Measurements from ENCODE around the gene IRX4. TPM values are rescaled to one million over a fixed set of nuclear protein-coding genes. Genes with fewer than 3 reads are reported as not detected.

Gene IRX4
- total and polyA plus RNA-seq, 7 donors = 0.05 to 0.65 (median 0.48) TPM; not detected in 4

DNA sequence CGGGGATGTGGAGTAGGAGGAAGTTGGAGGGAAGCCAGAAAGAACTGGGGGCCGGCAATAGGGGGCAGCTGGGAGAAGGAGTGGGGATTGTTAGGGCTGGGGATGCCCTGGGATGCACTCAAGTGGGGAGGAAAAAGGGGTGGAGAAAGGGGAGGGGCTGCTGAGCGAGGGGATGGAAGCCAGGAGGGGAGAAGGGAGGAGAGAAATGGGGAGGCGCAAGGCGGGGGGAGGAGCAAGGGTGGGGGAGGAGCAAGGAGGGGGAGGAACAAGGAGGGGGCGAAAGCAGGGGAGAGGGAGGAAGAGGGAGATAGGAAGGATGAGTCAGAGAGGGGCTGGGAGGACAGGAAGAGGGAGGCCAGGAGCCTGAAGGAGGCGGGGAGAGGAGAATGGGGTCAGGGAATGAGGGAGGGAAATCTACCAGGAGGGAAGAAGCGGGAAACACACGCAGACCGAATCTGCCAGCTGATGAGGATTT, 1.6 kb downstream of the IRX4 start:
- 6 to 32% (median 24%) methylated on average over 10 of the region's 10 CpGs for WGBS, 3 donors
- DNase-seq (no peak), ATAC-seq (no peak)
- Histone ChIP-seq H3K27ac (no peak overlapping the region), H3K4me1 (peaks cover 5% of the 10 kb centered on the region), H3K27me3 (ENCODE audit: insufficient read depth in 3 of 3, low read length in 2 of 3) (peaks cover 0 to 96% (median 48%) of the 10 kb centered on the region in 3 donors), H3K4me3 (no peak overlapping the region), H3K36me3 (ENCODE audit: insufficient read depth in 1 of 2, low read depth in 1 of 2) (no peaks in the 10 kb centered on the region), H3K9me3 (no peaks in the 10 kb centered on the region)
- intact Hi-C loops (cut with DNase I) = no loop called here
- TF ChIP-seq, protein P1, sequence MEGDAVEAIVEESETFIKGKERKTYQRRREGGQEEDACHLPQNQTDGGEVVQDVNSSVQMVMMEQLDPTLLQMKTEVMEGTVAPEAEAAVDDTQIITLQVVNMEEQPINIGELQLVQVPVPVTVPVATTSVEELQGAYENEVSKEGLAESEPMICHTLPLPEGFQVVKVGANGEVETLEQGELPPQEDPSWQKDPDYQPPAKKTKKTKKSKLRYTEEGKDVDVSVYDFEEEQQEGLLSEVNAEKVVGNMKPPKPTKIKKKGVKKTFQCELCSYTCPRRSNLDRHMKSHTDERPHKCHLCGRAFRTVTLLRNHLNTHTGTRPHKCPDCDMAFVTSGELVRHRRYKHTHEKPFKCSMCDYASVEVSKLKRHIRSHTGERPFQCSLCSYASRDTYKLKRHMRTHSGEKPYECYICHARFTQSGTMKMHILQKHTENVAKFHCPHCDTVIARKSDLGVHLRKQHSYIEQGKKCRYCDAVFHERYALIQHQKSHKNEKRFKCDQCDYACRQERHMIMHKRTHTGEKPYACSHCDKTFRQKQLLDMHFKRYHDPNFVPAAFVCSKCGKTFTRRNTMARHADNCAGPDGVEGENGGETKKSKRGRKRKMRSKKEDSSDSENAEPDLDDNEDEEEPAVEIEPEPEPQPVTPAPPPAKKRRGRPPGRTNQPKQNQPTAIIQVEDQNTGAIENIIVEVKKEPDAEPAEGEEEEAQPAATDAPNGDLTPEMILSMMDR (IDR thresholded peaks at IDR 0.05) = no peak

DNA sequence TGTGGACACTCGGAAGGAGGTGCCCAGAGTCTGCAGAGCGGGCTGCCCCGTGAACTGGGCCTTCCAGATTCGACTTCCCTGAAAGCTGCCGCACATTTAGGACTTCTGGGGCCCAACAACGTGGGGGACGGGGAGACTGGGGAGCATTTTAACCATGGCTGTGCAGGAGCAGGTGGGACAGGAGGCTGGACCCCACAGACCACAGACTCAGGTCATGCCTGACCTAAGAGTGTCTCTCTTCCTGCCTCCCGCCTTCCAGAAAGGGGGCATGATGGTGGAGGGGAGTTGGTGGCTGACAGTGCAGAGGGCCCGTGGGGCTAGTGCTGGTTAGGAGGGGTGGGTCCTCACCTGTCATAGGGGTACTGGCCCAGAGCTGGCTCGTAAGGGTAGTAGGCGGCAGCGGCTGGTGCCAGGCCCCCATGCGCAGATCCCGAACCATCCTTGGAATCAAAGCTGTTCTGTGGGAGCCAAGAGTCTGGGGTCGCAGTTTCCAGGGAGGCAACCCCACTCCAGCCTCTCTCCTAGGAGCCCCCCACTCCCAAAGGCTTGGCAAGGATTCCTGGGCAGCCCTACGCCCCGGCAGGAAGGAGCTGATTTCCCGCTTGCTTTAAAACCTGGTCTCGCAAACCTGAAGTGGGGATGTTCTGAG, 2.2 kb downstream of the IRX4 start:
- intact Hi-C loops (cut with DNase I) = no loop called here

DNA sequence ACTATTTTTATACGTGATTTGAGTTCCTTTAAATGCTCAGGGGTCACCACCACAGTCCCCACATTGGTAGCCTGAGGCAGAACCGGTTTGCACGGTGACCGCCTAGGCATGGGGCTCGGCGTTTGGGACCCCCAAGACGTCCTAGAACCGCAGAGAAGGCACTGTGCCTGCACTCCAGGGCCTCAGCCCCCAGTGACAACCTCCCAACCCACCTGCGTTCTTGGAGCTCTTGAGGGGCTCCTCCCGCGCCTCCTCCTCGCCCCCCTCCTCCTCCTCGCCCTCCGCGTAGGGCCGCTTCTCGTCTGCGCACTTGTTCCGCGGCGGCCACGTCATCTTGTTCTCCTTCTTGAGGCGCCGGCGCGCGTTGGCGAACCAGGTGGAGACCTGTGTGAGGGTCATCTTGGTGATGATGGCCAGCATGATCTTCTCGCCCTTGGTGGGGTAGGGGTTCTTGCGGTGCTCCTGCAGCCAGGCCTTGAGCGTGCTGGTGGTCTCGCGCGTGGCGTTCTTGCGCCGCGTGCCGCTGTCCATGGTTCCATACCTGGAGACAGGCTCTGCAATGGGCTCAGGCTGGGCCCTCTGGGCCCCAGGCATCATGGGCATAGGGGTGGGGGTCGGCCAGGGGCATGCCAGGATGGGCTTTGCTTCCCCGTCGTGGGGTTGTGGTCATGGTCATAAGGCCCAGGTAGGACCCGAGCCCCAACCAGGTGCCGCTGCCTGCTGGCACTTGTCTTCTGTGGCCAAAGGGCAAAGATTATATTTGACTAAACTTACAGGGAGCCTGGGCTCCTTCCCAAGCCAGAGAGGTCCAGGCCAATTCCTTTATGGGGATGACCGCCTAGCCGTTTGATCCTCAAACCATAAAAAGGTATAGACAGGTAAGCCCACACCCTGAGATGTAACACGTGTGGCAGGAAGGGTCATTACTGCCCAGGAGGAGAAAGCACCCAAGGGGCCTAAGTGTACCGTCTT, 3.1 kb downstream of the IRX4 start:
- H3K27ac ChIP-seq = no peak overlapping the region
- 27 to 45% (median 44%) methylated on average over 48 of the region's 48 CpGs for WGBS, 3 donors
- peaks cover 0 to 96% (median 43%) of the 10 kb centered on the region in 3 donors for H3K27me3 ChIP-seq (ENCODE audit: insufficient read depth in 3 of 3, low read length in 2 of 3)
- H3K36me3 ChIP-seq (ENCODE audit: insufficient read depth in 1 of 2, low read depth in 1 of 2) = no peaks in the 10 kb centered on the region
- no peaks in the 10 kb centered on the region for H3K9me3 ChIP-seq
- ATAC-seq (no peak), DNase-seq (no peak)
- TF ChIP-seq, protein P1 (IDR thresholded peaks at IDR 0.05) = no peak
- intact Hi-C loops (cut with DNase I) = no loop called here
- peaks cover 5% of the 10 kb centered on the region for H3K4me1 ChIP-seq
- no peak overlapping the region for H3K4me3 ChIP-seq

More for the DNA sequence above, 2.2 kb downstream of the IRX4 start:
- Histone ChIP-seq H3K36me3 (ENCODE audit: insufficient read depth in 1 of 2, low read depth in 1 of 2) (no peaks in the 10 kb centered on the region), H3K4me3 (no peak overlapping the region), H3K27ac (no peak overlapping the region), H3K27me3 (ENCODE audit: insufficient read depth in 3 of 3, low read length in 2 of 3) (peaks cover 0 to 96% (median 46%) of the 10 kb centered on the region in 3 donors), H3K4me1 (peaks cover 5% of the 10 kb centered on the region), H3K9me3 (no peaks in the 10 kb centered on the region)
- 30 to 53% (median 51%) methylated on average over 17 to 19 of the region's 19 CpGs for WGBS, 3 donors
- TF ChIP-seq, protein P1 (IDR thresholded peaks at IDR 0.05) = no peak
- ATAC-seq (no peak), DNase-seq (no peak)

DNA sequence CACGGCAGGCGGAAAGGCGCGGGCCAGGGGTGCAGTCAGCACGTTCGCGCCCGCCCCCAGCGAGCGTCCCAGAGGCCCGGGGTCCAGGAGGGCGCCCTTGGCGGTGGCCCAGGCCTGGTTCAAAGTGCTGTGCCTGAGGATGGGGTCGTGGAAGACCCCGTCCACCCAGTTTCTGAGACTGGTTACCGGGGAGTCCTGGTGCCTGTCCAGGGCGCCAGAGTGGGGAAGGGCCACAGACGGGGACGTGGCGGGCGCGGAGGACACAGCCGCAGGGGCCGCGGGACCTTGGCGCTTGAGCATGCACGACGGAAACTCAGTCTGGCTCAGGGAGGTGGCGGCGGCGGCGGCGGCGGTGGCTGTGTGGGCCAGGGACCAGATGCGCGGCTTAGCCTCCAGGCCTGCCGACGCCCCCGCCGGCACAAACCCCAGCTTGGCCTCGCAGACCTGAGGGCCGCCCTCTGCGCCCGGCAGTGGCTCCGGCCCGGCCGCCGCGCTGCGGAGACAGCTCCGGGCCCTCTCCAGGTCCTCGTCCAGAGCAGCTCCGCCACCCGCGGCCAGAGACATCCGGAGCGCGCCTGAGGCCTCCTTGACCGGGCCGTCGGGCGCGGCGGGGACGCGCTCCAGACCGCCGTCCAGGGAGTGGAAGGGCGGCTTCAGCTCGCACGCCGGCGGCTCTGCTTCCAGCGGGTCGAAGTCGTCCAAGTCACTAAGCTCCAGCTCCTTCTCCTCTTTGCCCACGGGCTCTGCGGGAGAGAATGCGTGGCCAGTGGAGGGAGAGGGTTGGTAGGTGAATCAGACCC, 4.5 kb downstream of the IRX4 start:
- H3K27me3 ChIP-seq (ENCODE audit: insufficient read depth in 3 of 3, low read length in 2 of 3) = peaks cover 0 to 92% (median 37%) of the 10 kb centered on the region in 3 donors
- H3K27ac ChIP-seq = no peak overlapping the region
- DNase-seq = no peak
- H3K4me3 ChIP-seq = no peak overlapping the region
- WGBS, 3 donors = 19 to 43% (median 33%) methylated on average over 43 to 79 of the region's 79 CpGs
- TF ChIP-seq, protein P1 (IDR thresholded peaks at IDR 0.05) = no peak
- H3K36me3 ChIP-seq (ENCODE audit: insufficient read depth in 1 of 2, low read depth in 1 of 2) = no peaks in the 10 kb centered on the region
- no peak for ATAC-seq
- H3K9me3 ChIP-seq = no peaks in the 10 kb centered on the region
- intact Hi-C loops (cut with DNase I) = no loop called here
- H3K4me1 ChIP-seq = peaks cover 5% of the 10 kb centered on the region
